NAMALWA (cell line): ENCODE data around the gene PRDM5.

Experiments
- DNase-seq: peaks from one replicate; pipeline ENCODE4 v3.0.0-alpha.2; 2015; ENCODE audit warnings: low spot score

PRDM5 gene

DNA sequence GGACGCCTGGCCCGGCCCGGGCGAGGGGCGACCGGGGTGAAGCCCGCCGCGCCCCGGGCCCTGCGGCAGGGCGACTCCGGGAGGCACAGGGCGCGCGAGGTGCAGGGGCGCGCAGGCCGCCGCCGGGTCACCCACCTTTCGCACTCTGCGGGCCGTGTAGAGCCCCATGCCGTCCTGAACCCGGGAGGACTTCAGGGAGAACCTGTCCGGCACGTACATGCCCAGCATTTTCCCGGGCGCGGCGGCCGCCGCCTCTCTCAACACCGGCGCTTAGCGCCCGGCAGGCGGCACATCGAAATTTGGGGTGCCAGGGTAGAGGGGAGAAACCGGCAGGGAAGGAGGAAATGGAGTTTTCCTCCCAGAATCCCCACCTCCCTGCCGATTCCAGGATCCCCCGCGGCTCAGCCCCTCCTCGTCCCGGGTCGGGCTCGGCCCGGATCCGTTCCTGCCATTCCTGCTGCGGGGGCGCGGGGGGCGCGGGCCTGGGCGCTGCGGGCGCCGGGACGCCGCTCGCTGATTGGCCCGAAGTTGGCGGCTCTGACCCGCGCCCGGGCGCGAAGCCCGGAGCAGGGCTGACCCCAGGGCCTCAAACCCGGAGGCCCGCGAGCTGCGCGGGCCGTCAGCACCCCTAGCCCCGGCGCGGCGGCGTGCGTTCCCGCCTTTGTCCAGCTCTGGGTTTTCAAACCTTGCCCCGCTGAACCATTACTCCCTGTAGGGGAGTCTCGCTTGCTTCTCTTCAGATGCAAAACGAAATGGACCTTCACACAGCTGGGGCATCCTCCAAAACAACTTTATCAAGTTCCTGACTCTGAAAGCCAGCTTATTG lies at the start of gene PRDM5:
Gene PRDM5, minus strand, starts transcription at position 346 of the 826 bp plus-strand sequence. Its CDS starts 118 bp downstream, at position 228.
- no peak for DNase-seq

DNA sequence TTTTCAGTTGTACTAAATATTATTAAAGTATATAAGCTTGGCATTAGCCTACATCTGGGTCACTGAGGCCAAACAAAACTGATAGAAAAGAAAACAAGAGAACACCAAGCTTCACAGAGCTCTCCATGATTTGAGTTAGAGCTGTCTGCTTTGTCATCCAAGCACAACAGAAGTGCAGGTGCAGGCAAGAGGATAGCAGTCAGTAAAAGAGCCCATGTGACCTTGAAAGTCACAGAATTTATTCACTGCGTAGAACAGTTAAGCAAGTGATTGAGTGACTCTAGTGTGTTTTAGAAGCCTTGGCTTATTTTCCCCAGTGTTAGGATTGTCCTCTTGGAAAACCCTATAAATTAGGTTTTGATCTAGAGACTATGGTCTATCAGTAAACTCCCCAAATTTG lies 49.4 kb upstream of the PRDM5 start:
- no peak for DNase-seq

- no peak for DNase-seq
These were observed 43.4 kb upstream of the PRDM5 start for GRCh38 chr4:120965938-120966337.

DNA sequence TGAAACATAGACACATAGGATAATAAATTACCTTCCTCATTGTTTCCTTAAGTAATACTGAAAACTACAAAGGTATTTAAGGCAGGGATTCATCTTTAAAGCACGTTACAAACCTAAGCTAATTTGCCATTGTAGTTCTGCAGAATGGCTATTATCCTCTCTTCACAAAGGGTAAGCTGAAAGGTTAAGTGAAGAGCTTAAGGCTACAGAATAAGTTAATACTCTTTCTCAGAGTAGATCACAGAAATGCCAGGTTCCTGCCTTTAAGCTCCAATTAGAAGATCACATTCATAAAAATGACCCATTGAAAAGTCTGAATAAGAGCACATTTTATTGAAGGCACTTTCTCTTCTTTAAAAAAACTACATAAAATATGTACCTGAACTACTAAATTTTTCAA lies 42.1 kb upstream of the PRDM5 start:
- no peak for DNase-seq

GRCh38 chr4:120963449-120963848 lies 40.9 kb upstream of the PRDM5 start:
- DNase-seq, result no peak

DNA sequence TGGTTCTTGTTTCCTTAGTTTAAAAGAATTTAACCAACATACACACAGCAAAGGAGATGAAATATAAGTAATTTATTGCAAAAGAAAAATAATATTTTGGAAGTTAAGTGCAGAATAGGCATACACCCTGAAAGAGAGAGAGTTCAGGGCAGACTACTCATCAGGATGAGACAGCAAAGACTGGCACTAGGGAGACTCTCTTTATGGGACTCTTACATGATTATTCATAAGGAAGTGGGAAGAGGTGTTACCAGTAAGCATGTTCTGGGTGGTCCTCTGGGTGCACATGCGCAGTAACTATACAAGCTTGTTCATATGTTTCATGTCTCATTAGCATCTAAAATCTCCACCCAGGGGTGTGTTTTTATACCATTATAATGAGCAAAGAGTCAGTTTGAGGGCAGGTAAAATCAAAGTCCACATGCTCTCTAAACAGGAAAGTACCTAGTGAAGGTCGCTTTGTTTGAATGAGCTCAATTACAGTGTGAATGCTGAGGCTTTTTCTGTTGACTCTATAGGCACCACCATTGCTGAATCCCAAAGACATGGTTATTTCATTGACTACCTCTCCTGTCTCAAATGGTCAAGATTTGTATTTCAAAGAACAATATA lies 38.2 kb upstream of the PRDM5 start:
- DNase-seq, result no peak

- no peak for DNase-seq
These were observed 25.9 kb upstream of the PRDM5 start for GRCh38 chr4:120948382-120948781.

GRCh38 chr4:120942776-120943175 lies 20.2 kb upstream of the PRDM5 start:
- DNase-seq, result no peak

DNA sequence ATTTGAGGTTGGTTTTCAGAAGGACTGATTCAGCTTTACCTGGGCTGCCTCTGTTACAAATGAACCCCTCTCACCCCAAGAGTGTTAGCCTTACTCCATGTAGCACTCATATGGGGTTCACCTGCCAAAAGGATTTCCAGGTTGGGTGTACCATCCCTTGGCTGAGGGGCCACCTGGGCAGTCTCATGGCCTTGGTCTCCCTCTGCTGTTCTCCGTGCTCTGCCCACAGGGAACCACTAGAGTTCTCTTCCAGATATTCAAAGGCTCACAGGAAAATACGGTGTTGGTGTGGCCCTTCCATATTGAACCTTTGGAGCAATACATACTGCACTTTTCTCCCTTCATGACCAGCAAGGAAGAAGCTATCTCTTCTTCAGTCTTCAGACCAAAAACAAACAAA lies 18.0 kb upstream of the PRDM5 start:
- no peak for DNase-seq

DNA sequence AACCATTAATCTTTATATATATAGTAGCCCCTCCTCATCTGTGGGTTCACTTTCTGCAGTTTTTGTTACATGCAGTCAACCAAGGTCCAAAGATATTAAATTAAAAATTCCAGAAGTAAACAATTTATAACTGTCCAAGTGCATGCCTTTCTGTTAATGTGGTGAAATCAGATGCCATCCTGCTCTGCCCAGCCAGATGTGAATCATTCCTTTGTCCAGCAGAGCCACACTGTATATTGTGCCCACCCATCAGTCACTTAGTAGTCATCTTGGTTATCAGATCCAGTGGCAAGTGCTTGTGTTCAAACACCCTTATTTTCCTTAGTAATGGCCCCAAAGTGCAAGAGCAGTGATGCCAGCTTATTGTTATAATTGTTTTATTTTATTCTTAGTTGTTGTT lies 17.2 kb upstream of the PRDM5 start:
- DNase-seq, result no peak

DNA sequence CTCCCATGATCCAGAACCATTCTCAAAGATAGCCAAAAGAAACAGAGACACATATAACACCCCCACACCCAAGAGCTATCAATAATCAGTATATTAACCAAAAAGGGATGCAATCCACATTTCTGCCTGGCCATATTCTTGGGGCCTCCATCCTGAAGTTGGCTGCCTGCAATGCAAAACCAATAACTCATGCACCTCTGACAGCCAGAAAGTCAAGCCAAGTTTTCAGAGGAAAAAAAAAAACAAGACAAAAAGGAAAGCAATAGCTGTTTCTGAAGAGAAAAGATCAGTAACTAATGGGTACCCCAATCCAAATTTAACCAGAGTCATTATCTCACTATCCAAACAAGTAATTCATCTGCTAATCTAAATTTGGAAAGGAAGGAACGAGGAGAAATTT lies 7.3 kb upstream of the PRDM5 start:
- no peak for DNase-seq

DNA sequence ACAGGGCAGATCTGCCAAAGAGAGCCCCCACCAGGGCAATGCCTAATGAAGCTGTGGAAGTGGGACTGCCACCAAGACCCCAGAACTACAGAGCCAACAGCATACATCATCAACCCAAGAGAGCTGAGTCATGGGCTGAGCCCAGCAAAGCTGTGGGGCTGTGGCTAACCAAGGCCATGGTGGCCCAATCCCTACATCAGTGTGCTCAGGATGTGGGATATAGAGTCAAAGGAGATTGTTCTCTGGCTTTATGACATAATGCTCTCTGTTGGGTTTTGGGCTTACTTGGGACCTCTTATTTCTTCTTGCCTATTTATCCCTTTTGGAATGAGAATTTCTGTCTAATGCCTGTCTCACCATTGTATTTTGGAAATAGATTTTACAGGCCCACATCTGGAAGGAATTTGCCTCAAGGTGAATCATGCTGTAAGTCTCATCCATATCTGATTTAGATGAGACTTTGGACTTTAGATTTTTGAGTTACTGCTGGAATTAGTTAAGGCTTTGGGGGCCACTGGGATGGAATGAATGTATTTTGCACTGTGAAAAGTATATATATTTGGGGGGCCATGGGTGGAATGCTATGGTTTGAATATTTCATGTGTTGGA lies 5.4 kb upstream of the PRDM5 start:
- DNase-seq, result no peak

GRCh38 chr4:120926358-120927025 lies 4.0 kb upstream of the PRDM5 start:
- no peak for DNase-seq

DNA sequence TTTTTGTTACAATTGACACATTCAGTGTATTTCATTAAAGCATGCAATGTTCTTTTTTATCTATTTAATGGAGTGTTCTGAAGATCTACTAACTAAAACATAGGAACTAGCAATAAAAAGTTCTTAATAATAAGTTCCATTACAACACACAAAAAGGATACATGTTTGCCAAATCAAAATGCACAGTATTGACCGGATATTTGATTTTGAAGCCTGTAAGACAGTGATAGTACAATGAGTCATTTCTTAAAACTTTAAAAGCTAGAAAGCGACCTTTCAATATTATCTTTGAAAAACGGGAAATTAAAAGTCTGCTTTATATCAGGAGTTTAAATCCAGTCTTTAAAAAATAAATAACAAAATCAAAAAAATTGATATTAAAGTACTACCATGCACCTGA lies 2.4 kb upstream of the PRDM5 start:
- no peak for DNase-seq

- DNase-seq, result no peak
These were observed 639 bp upstream of the PRDM5 start for GRCh38 chr4:120923207-120923522.

GRCh38 chr4:120921456-120922380 lies 808 bp downstream of the PRDM5 start:
- DNase-seq, result no peak

DNA sequence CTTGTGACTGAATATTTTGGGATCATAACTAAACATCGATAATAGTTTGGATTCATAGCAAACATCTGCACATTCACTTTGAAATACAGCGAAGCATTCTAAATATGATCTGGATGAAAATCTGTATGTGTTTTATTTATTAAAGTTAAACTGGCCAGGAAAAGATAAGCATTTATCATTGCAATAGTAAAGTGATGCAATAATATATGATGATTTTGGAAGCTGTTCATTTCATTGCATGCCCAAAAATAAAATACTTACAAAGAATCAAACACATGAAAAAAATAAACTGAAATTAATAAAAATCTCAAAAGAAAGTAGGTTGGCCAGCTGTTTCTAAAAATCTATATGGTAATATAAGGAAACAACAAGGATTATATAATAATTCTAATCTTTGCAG lies 1.9 kb downstream of the PRDM5 start:
- DNase-seq, result no peak

DNA sequence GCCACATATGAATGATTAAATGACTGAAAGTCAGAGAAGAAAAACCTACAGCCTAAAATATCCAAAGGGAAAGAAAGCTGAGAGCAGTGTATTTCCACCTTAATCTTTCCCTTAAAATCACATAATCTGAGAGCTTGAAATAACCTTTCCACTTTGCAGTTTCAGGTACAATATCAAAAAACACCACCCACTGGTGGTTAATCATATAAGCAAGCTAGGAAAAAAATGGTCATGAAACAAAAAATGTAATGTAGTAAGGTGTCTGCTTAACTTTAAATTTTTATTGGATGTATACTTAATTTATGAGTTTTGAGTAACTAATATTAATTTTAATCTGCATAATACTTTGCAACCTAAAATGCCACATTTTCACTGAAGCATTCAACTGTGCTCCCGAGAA lies 3.2 kb downstream of the PRDM5 start:
- no peak for DNase-seq

DNA sequence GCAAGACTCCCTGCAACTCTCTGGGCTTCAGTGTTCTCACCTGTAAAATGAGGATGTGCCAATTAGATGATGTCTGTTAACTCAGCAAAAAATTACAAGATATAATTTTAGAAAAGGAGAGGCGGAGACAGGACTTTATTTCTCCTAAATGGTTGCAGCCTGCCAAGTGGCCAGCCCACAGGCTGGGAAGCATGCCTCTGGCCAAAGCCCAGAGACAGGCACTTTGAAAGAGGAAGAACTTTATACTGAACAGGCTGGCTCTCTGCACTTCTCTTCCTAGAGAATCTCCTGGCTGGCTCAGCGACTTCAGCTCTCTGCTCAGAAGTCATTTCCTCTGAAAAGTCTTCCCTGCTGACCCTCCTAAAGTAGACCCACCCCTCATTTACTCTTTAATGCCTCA lies 3.7 kb downstream of the PRDM5 start:
- DNase-seq, result no peak

- DNase-seq, result no peak
These were observed 4.4 kb downstream of the PRDM5 start for GRCh38 chr4:120918092-120918491.

DNA sequence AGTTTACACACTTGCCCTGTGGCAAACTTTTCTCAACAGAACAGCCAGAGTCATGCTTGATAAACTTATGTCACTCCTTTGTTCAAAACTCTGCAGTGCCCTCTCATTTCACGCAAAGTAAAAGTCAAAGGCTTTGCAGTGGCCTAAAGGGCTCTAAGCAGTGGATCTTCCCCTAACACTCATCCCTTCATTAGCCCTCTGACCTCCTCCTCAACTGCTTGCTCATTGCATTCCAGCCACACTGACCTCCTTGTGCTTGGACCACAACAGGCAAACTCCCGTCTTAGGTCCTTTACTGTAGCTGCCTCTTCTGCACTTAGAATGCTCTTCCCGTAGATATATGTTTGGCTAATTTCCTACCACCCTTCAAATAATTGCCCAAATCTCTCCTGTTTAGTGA lies 5.6 kb downstream of the PRDM5 start:
- DNase-seq, result no peak

DNA sequence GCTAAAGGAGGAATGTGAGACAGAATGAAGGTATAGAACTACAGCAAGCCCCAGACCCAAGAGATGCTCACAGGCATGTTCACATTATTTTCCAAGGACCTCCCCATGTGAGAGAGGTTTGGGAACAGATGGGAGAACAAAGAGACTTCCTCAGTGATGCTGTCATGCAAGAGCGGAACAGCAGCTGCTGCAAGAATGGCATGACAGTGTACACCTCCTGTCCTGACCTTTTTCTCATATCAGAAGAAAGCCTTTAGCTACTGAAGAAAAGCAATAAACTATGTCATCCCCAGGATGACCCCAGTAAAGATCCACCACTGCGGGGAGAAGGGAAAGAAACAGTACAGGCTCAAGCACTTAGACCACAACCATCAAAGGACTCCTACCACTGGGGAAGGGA lies 7.2 kb downstream of the PRDM5 start:
- no peak for DNase-seq
